ENCODE measurements around the gene TBCCD1.

TBCCD1 gene

DNA sequence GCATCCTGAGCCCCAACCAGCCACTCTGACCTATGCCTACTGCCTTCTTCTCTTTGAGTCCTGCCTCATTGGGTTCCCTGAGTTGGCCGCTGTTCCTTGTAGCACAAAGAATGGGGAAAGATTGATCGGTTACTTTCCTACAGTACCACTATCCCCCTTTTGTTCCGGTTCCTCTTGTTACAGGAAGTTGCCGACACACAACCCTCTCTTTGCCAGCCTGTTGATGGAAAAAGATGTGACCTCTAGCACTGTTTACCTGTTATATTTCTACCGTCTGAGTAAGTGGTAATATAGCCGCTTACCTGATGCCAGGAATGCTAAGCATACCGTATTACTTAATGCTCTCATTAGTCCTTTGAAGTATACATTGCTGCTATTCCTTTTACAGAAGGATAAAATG lies 36.0 kb upstream of the TBCCD1 start:
- Mint-ChIP-seq H3K27ac (no peak overlapping the region), H3K4me3 (no peak overlapping the region), H3K9me3 (no peaks in the 10 kb centered on the region), H3K4me1 (ENCODE audit: low read depth) (no peaks in the 10 kb centered on the region), H3K27me3 (ENCODE audit: low read depth) (peaks cover 8% of the 10 kb centered on the region), H3K36me3 (ENCODE audit: low read depth) (no peaks in the 10 kb centered on the region)

DNA sequence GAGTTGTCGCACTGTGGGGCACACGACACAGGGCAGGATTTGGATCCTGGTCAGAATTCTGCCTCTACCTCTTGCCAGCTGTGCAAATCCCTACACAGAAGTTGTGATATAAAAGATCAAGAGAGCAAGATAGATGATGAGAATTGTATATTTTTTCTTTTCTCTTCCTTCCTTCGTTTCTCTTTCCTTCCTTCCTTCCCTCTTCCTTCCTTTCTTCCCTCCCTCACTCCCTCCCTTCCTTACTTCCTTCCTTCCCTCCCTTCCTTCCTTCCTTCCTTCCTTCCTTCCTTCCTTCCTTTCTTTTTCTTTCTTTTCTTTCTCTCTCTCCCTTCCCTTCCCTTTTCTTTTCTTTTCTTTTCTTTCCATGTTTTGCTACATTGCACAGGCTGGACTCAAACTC lies 33.8 kb upstream of the TBCCD1 start:
- Mint-ChIP-seq H3K27me3 (ENCODE audit: low read depth) (peaks cover 8% of the 10 kb centered on the region), H3K27ac (no peak overlapping the region), H3K4me1 (ENCODE audit: low read depth) (no peaks in the 10 kb centered on the region), H3K9me3 (no peaks in the 10 kb centered on the region), H3K4me3 (no peak overlapping the region), H3K36me3 (ENCODE audit: low read depth) (no peaks in the 10 kb centered on the region)

DNA sequence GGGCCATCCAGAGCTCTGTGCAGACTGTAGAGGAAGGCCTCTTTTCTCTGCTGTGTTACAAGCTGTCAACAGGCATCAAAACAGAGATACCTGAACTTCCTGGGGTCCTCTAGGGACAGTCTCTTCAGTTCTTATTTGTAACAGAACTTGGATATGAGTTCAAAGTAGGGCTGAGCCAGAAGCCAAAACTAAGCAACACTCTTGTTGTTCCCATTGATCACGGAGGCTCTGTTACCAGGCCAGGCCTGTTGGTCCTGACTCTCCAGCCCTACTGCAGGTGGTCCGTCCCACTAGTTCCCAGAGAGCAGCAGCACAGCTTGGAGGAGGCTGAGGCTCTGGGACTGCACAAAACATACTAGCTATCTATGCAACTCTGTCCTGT lies 32.6 kb upstream of the TBCCD1 start:
- Mint-ChIP-seq H3K36me3 (ENCODE audit: low read depth) (no peaks in the 10 kb centered on the region), H3K27me3 (ENCODE audit: low read depth) (peaks cover 3% of the 10 kb centered on the region), H3K9me3 (no peaks in the 10 kb centered on the region)

DNA sequence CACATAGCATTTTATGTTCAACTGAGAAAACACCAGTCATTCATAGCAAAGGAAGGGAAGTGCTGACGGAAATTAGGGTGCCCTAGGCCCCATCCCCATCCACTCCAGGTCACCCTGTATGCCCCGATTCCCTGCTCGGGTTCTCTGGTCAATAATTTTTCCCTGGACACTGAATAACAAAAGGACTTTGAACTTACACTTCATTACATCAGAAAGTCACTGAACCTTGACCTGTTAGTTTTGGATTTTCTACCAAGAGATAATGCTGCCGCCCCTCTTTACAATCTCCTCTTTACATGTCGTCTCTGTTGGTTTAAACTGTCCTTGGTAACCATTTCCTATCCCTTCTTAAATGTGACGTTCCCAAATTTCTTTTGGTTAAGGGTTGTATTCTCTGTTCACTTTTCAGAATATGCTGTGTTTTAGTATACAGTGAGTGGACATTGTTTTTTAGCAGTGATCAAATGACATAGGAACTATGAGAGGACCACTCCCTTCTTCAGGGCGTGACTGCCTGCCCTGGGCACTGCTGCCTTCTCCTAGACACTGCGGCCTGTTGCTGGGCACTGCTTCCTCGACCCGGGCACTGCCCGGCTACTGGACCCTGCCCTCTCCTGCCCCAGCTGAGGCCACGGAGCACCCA lies 32.1 kb upstream of the TBCCD1 start:
- no peak overlapping the region for H3K4me3 Mint-ChIP-seq
- no peak overlapping the region for H3K27ac Mint-ChIP-seq
- no peaks in the 10 kb centered on the region for H3K27me3 Mint-ChIP-seq (ENCODE audit: low read depth)
- H3K9me3 Mint-ChIP-seq, result no peaks in the 10 kb centered on the region
- no peaks in the 10 kb centered on the region for H3K36me3 Mint-ChIP-seq (ENCODE audit: low read depth)
- no peaks in the 10 kb centered on the region for H3K4me1 Mint-ChIP-seq (ENCODE audit: low read depth)

More for the DNA sequence above, 32.6 kb upstream of the TBCCD1 start:
- Mint-ChIP-seq H3K4me3 (no peak overlapping the region), H3K4me1 (ENCODE audit: low read depth) (no peaks in the 10 kb centered on the region), H3K27ac (no peak overlapping the region)

DNA sequence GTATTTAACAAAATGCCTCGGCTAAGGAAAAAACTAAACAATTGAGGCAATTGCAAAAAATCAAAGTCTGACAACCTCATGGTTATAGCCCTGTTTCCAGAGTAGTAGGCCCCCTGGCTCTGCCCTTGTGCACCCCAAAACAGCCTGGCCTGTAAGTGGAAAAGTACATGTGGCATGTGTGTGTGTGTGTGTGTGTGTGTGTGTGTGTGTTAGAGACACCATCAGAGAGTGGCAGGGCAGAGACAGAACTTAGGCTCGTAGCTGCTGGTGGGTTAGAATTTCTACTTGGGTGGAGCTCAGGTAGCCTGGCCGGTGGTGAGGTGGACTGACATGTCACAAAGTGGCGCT lies 31.6 kb upstream of the TBCCD1 start:
- Mint-ChIP-seq H3K9me3 (no peaks in the 10 kb centered on the region), H3K27ac (no peak overlapping the region), H3K27me3 (ENCODE audit: low read depth) (no peaks in the 10 kb centered on the region), H3K4me1 (ENCODE audit: low read depth) (no peaks in the 10 kb centered on the region), H3K4me3 (no peak overlapping the region), H3K36me3 (ENCODE audit: low read depth) (no peaks in the 10 kb centered on the region)

DNA sequence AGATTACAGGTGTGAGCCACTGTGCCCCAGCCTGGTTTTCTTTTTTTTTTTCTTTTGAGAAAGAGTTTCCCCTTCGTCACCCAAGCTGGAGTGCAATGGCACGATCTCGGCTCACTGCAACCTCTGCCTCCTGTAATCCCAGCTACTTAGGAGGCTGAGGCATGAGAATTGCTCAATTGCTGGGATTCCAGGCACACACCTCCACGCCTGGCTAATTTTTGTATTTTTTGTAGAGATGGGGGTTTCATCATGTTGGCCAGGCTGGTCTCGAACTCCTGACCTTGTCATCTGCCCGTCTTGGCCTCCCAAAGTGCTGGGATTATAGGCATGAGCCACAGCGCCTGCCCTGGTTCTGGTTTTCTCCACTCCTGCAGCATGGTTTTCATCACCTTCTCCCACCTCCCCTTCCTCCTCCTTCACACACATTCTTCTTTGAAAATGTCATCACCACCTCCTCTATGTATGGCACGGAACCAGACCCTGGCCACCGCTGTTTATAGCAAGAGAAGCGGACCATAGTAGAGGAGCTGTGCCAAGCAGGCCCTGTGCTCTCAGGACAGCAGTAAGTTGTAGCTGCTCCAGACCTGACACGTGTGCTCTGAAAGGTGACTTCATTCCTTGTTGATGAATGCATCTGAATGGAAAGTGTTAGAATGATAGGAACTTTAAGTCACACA lies 31.1 kb upstream of the TBCCD1 start:
- Mint-ChIP-seq H3K4me1 (ENCODE audit: low read depth) (no peaks in the 10 kb centered on the region), H3K9me3 (no peaks in the 10 kb centered on the region), H3K27me3 (ENCODE audit: low read depth) (no peaks in the 10 kb centered on the region)

DNA sequence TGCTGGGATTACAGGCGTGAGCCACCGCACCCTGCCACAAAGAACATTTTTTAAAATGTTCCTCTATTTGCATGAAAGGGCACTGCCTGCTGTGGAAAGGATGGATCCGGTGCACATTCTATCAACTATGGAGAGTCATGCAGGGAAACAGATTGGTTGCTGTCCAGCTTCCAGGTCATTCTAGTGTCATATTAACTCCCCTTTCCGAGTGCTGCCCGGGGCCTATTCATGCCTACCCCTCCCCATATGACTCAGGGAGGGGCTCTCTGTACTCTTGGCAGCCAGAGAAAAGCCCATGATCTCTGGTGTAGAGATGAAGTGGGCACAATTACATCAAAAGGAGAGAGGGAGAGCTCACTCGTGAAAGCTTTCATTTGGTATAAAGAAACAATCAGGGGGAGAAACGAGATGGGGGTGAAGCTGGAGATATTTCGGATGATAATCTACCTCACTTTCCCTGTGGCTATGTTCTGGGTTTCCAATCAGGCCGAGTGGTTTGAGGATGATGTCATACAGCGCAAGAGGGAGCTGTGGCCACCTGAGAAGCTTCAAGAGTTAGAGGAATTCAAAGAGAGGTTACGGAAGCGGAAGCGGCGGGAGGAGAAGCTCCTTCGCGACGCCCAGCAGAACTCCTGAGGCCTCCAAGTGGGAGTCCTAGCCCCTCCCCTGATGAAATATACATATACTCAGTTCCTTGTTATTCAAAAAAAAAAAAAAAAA lies 29.6 kb upstream of the TBCCD1 start:
- H3K4me1 Mint-ChIP-seq (ENCODE audit: low read depth), result no peaks in the 10 kb centered on the region
- H3K27ac Mint-ChIP-seq, result no peak overlapping the region
- H3K36me3 Mint-ChIP-seq (ENCODE audit: low read depth), result no peaks in the 10 kb centered on the region
- H3K4me3 Mint-ChIP-seq, result no peak overlapping the region
- no peaks in the 10 kb centered on the region for H3K9me3 Mint-ChIP-seq
- H3K27me3 Mint-ChIP-seq (ENCODE audit: low read depth), result no peaks in the 10 kb centered on the region

More for the DNA sequence above, 31.1 kb upstream of the TBCCD1 start:
- Mint-ChIP-seq H3K36me3 (ENCODE audit: low read depth) (no peaks in the 10 kb centered on the region), H3K4me3 (no peak overlapping the region), H3K27ac (no peak overlapping the region)

DNA sequence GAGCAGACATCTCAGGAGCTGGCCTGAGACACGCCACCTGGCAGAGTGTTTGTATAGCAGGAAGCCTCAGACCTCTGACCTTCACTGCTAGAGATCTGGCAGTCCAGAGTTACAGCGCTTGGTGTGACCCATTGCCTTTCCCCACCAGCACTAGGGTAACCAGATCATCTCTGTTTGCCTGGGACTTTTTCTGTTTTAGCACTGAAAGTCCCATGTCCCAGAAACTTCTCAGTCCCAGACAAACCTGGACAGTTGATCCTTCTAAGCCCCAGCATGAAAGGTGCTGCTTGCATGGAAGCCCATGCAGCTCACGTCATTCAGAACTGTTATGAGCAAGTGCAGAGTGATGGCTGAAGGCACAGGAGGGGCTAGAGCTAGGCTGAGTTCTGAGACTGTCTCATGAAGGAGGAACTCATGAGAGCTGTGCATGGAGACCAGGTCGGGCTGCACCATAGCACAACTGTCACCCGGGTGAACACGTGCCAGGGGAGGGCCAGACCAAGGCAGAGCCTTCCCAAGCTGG lies 27.5 kb upstream of the TBCCD1 start:
- no peaks in the 10 kb centered on the region for H3K27me3 Mint-ChIP-seq (ENCODE audit: low read depth)
- H3K27ac Mint-ChIP-seq, result no peak overlapping the region
- no peaks in the 10 kb centered on the region for H3K36me3 Mint-ChIP-seq (ENCODE audit: low read depth)
- H3K9me3 Mint-ChIP-seq, result no peaks in the 10 kb centered on the region
- H3K4me1 Mint-ChIP-seq (ENCODE audit: low read depth), result peaks cover 10% of the 10 kb centered on the region
- no peak overlapping the region for H3K4me3 Mint-ChIP-seq

DNA sequence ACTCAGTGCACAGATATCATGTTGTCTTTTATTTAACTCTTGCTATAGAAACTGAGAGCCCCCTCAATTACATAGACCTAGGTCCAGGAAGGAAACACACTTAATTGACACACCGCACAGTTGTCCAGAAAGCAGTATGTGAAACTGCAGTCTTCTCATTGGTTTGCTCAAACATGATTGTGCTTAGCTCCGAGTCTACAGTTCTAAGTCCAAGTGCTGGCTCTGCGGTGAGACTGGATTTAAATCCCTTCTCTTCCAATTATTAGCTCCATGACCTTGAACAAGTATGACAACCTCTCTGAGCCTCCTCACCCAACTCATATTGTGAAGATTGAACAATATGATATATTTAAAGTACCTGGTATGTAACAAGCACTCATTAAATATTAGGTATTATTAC lies 26.7 kb upstream of the TBCCD1 start:
- Mint-ChIP-seq H3K27ac (no peak overlapping the region), H3K36me3 (ENCODE audit: low read depth) (no peaks in the 10 kb centered on the region), H3K4me3 (no peak overlapping the region), H3K9me3 (no peaks in the 10 kb centered on the region), H3K4me1 (ENCODE audit: low read depth) (peaks cover 13% of the 10 kb centered on the region), H3K27me3 (ENCODE audit: low read depth) (no peaks in the 10 kb centered on the region)

DNA sequence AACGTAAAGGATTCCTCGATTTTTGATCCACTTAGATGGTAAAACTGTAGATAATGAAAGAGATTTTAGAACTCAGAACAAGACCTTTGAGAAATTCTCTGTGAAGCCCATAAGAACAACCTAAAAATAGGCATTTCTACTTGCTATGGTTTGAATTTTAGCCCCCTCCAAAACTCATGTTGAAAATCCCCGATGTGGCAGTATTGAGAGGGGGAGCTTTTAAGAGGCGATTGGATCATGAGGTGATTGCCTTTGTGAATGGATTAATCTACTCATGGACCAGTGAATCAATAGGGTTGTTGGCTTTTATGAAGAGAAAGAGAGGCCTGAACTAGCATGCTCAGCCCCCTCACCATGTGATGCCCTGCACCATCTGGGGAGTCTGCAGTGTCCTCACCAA lies 25.5 kb upstream of the TBCCD1 start:
- no peak overlapping the region for H3K4me3 Mint-ChIP-seq
- no peak overlapping the region for H3K27ac Mint-ChIP-seq
- no peaks in the 10 kb centered on the region for H3K27me3 Mint-ChIP-seq (ENCODE audit: low read depth)
- no peaks in the 10 kb centered on the region for H3K9me3 Mint-ChIP-seq
- H3K36me3 Mint-ChIP-seq (ENCODE audit: low read depth), result peaks cover 4% of the 10 kb centered on the region
- peaks cover 20% of the 10 kb centered on the region for H3K4me1 Mint-ChIP-seq (ENCODE audit: low read depth)

DNA sequence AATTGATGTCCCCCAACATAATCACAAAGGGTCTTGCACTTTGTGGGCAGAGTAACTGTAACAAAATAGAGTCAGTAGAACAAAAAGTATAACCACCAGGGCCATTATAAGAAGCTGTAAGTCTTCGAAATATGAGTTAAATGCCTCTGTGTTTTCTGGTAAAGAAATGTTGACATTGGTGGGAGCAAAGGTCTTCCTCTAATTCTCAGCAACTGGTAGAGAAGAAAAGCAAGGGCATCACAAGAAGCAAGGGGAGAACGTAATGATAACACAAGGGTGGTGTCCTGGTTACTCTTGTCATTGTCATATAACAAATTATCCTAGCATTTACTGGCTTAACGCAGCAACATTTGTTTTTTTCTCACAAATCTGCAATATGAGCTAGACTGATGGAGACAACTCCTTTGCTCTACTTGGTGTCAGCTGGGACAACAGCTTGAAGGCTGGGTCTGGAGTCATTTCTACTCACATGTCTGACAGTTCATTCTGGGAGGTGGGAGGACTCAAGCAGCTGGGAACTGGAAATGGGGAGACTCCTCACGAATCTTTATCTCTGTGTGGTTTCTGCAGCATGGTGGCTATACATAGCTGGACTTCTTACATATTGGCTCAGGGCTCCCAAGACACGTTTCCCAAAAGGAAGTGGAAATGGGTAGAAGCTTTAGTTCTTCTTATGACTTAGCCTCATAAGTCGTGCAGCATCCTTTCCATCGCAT lies 23.6 kb upstream of the TBCCD1 start:
- H3K27me3 Mint-ChIP-seq (ENCODE audit: low read depth), result no peaks in the 10 kb centered on the region
- no peak overlapping the region for H3K27ac Mint-ChIP-seq
- no peak overlapping the region for H3K4me3 Mint-ChIP-seq
- H3K4me1 Mint-ChIP-seq (ENCODE audit: low read depth), result peaks cover 20% of the 10 kb centered on the region
- H3K36me3 Mint-ChIP-seq (ENCODE audit: low read depth), result peaks cover 11% of the 10 kb centered on the region
- no peaks in the 10 kb centered on the region for H3K9me3 Mint-ChIP-seq

DNA sequence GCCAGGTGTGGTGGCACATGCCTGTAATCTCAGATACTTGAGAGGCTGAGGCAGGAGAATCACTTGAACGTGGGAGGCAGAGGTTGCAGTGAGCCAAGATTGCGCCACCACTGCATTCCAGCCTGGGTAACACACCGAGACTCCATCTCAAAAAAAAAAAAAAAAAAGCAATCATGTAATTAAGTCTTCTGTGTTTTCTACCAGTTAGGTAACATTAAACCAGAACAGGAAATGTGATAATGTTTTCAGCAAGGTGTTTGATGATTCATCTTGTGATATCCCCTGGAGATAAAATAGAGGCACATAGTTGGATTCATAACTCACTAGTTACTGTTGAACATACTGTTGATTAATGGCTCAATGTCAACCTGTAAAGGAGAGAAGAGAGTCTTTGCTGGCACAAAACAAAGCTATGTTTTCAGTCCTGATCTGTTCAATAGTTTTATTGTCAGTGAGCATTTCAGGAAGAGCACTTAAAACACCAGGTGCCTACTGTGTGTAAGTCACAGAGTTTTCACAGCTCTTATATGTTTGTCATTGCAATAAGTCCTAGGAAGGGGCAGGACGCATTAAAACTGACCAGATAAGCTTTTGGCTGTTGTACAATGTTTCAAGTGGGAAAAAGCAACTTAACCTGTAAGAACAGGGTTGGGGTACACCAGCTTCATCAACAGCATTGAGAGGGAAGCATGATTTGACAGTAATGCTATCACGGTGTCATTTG lies 22.9 kb upstream of the TBCCD1 start:
- Mint-ChIP-seq H3K27me3 (ENCODE audit: low read depth) (no peaks in the 10 kb centered on the region), H3K4me1 (ENCODE audit: low read depth) (peaks cover 20% of the 10 kb centered on the region), H3K27ac (no peak overlapping the region), H3K4me3 (no peak overlapping the region), H3K36me3 (ENCODE audit: low read depth) (peaks cover 15% of the 10 kb centered on the region), H3K9me3 (no peaks in the 10 kb centered on the region)

DNA sequence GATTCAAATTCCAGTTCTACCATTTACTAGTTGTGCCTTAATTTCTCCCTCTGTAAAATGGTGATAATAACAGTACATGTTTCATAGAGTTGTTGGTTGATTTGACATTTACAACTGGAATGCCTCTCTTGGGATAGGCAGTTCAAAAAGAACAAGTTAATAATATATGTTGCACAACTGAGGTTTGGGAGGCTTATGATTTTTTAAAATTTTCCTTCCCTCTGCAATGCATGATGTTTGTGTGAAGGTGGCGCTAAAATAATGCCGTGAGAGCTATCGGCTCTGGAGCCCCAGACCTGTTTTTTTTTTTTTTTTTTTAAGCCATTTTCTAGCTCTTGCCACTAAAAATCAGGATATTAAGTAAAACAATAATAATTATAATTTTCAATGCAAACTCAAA lies 22.0 kb upstream of the TBCCD1 start:
- Mint-ChIP-seq H3K9me3 (no peaks in the 10 kb centered on the region), H3K27ac (no peak overlapping the region), H3K4me1 (ENCODE audit: low read depth) (peaks cover 20% of the 10 kb centered on the region), H3K36me3 (ENCODE audit: low read depth) (peaks cover 24% of the 10 kb centered on the region), H3K4me3 (no peak overlapping the region), H3K27me3 (ENCODE audit: low read depth) (no peaks in the 10 kb centered on the region)

DNA sequence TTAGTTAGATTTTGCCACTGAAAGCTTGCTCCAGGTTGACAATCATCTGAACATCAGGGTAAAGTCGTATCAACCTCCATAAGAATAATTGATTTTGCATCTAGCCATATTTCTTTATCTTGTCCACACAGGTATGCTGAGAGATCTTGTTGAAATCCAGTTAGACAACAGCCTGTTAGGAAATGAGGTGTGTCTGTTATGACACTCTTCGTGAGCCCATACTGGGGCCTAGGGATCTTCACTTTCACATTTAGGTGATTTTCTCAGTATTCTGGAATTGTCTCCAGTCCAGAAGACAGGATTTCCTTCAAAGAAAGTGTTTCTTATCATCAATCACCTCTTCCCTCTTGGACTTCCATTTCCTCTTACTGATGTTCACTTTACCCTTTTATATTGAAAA lies 21.5 kb upstream of the TBCCD1 start:
- Mint-ChIP-seq H3K4me1 (ENCODE audit: low read depth) (peaks cover 20% of the 10 kb centered on the region), H3K4me3 (no peak overlapping the region), H3K27me3 (ENCODE audit: low read depth) (no peaks in the 10 kb centered on the region), H3K9me3 (no peaks in the 10 kb centered on the region), H3K36me3 (ENCODE audit: low read depth) (peaks cover 26% of the 10 kb centered on the region), H3K27ac (no peak overlapping the region)
